GM20431 (cell line): ENCODE measurements around the gene RASA1.

Source experiments
- in situ Hi-C: fragments of 300-500 bp; cut with MseI, MboI; formaldehyde crosslinking; loops from one replicate; pipeline ENCODE4 v1.15.0; 2020; ENCODE audit warnings: low sequenced_read_pairs; ENCODE audit not compliant: unreplicated experiment

The RASA1 gene

DNA sequence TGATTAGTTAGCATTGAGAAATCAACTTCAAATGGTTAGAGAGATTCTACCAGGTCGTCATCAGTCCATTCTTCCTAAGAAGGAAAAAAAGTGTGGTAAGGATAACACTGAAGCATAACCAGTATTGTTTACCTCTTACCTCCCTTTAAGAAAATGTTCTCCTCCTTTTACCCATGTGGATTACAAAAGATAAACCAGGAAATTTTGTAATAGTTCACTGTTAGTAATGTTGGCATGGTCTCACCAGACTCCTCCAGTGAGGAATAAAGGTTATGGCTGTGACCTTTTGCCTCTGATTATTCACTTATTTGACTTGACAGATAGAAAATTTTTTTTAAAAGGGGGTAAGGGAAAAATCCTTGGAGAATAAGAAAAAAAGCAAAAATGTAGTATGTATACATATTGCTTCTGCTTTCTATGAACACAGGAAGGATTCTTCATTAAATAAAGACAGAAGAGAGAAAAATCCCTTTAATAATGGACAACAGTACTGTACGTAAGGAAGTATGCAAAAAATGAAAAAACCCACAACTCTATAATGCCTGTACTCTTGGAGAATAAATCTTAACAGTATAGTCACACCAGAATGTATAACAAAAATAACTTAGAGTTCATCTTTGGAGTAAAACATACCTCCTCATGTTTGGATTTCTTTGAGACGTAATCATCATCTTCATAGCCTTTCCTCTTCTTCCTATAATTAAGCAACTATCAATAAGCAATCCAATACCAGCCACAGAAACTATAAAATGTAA lies 126.9 kb downstream of the RASA1 start:
- in situ Hi-C loops: no loop called here

DNA sequence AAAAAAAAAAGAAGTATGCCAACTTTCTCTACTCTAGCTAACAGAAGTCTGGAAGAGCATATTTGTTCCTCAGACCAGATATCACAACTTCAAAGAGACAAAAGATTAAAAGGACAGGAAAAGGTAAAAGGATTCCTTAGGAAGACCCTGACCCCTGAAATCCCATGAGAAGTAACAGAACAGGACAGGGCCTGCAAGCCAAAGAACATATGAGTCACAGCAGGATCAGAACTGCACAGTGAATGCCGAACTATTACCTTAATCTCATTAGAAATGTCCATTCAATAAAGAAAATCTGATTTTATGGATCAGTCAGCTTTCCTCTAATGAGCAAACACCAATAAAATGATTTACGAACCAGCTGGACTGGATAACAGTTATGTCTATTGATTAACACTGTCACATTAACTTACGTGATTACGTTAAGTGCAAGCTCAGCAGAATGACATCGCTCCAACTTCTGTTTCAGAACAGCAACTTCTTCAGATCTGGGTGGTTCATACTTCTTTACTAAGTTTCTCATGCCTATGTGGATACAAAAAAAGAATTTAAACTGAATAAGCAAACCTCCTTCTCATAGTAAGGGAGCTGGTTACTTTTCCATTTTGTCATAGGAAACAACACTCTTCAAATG lies 131.4 kb downstream of the RASA1 start:
- in situ Hi-C loops: no loop called here

DNA sequence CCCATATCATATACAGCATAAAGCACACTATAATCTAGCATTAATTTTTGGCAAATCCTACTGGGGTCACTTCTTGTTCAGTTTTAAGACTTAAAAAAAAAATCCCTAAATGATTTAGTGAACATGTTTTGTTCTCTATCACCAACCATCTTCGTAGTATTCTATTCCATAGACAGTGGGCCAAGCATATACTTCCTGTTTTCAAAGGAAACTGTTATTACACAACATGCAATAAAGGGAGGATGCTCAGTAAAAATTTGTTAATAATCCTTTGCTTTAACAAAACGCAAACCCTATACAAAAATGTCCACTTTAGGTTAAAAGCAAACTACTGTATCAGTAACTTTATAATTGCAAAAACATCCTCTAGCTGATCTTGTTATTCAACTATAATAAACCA lies 132.0 kb downstream of the RASA1 start:
- in situ Hi-C loops: no loop called here

DNA sequence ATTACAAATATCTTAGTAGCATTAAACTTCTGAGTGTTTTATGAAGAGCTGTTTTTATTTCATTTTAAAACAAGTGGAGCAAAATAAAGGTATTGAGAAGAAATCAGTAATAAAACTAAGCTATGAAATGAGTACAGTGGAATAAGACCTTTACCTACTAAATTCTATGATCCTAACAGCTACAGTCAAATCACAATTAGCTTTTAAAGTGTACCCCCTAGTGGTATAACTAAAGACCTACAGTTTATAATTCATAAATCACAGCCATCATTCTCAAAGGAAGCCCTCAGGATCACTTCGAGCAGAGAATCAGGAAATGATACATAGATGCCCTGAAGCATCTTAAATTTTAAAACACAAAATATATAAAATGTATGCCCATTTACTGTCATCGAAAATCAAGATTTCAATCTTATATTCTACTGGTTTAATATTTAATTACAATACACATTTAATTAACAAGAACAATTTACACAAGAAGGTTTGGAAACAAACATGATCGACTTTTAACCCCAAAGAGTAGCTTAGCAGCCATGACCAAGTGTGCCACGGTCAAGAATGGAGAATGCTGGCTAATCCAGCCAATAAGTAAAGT lies 132.7 kb downstream of the RASA1 start:
- in situ Hi-C loops: no loop called here

DNA sequence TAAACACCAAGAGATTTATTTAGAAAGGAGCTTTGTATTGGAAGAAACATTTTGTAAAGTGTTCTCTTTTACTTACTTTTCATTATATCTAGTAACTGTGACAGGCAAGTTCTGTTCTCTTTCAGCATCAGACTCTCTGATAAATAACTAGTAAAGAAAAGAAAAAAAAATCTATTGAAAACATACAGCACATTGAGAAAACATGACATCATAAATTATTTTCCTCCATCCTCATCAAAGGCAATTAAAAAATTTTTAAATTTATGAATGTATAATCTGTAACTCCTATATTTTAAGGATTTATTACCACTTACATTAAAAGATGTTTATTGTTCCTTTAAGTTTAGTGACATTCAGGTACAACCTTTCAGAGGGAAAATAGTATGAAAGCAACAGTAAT lies 133.9 kb downstream of the RASA1 start:
- in situ Hi-C loops: no loop called here

DNA sequence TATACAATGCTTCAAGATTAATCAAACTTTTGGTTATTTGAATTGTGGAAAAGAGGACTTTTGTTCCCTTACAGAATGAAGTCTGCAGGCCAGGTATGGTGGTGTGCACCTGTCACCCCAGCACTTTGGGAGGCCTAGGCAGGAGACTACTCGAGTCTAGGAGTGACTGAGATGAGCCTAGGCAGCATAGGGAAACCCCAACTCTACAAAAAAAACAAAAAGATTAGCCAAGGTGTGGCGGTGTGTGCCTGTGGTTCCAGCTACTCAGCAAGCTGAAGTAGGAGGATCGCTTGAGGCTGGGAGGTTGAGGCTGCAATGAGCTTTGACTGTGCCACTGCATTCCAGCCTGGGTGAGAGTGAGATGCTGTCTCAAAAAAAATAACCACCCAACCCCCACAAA lies 135.7 kb downstream of the RASA1 start:
- in situ Hi-C loops: no loop called here

DNA sequence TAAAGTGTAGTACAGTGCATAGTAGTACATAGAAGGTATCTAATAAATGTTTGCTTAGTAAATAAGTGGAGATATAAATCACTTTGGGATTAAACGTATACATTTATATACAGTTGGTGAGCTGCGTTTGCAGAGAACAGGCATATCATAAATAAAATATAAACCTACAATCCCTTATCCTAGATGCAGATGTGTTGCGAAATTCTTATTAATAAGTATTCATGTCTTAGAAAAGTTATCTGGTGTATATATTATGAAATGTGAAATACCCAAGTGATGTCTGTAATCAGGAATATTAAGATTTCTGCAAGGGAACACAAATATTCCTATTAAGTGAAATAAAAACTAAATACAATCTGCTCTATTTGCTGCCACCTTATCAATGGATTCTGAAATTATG lies 136.2 kb downstream of the RASA1 start:
- in situ Hi-C loops: no loop called here

DNA sequence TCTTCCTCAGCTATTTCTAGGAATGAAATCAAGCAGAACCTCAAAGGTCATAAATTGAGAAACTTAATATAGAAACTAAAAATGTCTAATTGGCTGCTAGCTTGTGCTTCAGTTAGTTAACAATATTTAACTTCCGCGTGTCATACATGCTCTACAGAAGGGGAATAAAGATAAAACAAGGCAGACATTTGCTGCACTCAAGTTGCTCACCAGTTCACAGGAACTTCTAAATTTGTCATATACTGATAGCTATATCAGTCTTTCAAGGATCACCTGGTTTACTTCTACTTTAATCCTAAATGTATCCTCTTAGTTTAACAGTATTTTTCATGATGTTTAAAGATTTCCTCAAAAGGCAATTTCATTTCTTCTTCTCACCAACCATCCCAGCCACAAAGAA lies 136.7 kb downstream of the RASA1 start:
- in situ Hi-C loops: no loop called here

DNA sequence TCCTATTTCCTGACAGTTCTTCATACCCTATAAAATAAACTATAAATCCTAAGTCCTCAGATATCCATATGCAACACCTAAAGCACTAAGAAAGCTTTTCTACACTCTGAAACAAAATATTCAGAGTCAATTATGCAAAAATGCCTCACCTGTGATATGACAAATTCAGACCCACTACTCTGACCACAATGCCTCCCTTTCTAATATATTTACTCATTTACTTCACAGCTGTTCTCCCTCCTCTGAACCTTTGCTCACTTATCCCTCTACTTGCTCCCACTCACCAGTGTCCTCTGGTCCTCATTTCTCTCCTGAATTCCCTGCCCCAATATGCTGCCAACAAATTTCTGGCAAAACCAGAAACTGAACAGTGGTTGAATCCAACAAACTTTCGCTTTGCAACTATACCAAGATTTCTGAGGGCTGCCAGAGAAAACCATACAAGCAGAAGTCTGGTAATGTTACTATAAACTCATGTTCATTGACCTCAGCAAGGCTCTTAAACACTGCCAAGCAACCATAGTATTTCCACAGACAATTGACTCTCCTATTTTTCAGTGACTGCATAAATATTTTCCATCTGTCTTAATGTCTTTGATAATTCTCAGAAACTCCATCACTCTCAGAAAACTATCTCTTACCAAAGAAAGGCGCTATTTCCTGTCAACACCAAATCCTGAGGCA lies 137.9 kb downstream of the RASA1 start:
- in situ Hi-C loops: no loop called here

DNA sequence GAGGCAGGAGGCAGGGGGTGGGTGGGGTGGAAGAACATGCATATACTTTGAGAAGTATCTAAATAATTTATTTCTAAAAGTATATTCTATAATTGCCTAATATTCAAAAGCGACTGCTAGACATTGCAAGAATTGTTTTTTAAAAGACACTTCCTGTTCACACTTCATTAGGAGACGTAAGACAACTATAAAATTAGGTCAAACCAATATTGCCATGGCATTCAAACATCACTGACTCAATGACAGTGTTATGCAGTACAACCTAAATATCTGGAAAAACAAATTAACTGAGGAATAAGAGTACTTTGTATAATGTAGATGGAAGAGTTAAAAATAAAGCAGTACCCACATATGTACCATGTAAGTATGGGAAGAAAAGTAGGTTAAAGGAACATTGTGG lies 140.5 kb downstream of the RASA1 start:
- in situ Hi-C loops: no loop called here

DNA sequence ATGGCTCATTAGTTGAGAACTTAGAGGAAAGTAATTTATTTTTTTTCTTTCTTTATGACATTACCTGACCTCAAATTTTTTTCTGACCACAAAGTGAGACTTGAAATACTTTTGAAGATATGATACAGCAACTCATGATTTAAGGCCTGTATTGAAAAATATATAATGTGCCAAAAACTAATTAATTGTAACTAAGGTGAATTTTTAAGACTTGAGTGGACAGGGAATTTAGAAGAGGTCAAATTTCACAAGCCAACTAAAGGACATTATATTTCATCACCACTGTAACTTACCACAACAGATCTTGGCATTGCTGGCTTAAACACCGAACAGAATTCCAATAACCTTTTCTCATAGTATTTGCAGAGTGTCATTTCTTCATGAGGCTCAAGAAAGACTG lies 143.2 kb downstream of the RASA1 start:
- in situ Hi-C loops: no loop called here

DNA sequence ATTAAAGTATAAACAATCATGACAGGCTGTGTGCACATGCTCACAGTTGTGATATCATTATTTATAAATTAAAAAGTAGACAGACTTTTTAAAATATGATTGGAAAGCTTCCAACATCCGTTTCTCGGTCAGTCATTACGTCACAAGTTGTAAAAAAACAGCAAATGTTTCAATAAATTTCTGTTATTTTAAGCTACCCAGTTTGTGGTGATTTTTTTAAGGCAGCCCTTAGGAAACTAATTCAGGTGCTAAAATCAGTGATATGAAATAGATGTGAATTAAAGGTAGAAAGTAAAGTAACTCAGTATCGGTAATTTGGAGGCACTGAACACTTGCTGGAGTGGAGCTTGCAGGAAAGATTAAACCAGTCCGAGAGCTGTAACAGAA lies 143.9 kb downstream of the RASA1 start:
- in situ Hi-C loops: no loop called here

DNA sequence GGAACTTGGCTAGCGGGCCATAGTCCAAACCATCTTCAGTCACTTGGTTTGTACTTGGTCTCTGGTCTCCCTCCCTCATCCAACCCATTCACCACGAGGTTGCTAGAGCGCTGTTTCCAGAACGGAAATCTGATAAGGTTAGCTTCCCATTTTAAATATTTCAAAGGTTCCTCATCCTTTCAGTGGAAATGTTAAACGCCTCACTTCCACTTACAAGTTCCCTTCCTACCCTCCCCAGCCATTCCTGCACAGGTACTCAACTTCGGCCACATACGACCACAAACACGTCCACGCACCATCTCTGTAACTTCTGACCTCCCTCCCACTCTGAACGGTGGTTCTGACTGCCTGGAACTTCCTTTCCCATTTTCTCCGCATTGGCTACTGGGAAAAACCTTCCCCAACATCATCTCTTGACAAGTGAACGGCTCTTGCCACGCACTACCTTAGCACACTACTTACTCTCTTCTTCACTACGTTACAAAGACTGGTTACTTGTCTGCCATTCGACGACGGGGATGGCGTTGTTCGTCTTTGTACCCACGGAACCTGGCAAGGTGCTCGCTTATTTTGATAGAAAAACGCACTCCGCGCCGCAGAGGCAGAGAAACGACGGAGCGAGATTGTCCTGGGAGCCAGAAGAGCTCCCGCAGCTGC lies 144.4 kb downstream of the RASA1 start:
- in situ Hi-C loops: no loop called here

DNA sequence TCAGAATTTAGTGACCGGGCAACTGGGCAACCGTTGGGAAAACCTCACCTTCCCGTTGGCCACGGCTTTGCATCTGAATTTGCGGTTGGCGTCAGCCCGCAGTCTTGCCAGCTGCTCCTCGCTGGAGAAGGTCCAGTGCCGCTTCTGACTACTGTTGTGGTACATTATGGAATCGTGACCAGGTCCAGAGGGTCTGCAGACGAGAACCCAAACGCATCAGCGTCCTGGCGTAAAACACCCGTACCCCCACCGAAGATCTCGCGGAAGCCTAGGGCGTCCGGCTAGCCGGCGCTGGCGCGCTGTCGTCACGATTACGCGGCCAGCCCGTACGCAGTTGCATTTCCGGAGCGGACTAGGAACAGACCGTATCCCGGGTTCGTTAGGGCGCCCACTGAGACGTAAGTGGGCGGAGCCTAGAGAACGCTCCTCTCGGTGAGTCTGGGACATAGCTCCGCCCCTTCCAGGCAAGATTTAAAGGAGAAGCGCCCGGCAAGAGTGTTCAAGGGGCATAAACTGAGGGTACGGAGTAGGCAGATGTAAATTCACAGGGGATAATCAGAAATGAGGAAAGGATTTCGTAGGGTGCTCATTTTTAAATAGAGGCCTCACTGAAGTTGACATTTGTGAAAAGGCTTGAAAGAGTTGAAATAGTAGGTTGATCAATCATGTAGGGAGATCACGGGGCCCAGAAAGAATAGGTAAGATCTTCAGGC lies 145.1 kb downstream of the RASA1 start, which contains the start of gene CCNH:
Gene CCNH, minus strand, starts transcription at position 301 of the 713 bp plus-strand sequence. Its CDS starts 136 bp downstream, at position 165.
- in situ Hi-C loops: no loop called here

DNA sequence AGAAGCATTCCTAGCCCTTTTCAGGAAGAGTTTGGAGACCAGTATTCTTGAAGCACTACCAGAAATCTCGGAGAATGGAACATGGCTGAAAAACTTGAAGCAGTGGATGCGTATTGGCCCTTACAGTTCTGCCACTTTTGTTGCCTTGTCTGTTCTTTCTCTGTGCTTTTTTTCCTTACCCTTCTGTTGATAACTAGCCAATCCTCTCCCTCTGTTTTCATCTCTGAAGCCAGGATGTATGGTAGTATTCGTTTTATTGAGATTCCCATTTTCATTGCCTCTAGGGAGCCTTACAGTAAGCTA lies 145.6 kb downstream of the RASA1 start:
- in situ Hi-C loops: no loop called here

DNA sequence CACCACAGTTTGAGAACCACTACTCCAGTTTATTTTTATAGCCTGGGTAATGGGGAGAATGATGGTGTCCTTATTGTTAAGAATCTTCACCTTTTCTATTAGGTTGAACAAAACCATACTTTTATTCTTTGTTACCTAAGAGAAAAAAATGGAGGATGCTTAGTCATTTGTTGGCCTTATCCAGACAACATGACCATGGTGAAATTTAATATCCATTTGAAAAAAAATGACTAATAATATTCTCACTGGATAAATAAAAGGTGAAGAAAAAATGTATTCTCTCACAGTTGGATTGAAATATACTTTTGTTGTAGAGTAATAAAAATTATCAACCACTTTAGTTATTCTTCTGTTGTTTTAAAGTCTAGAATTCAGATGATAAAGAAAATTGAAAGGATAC lies 150.8 kb downstream of the RASA1 start:
- in situ Hi-C loops: no loop called here

DNA sequence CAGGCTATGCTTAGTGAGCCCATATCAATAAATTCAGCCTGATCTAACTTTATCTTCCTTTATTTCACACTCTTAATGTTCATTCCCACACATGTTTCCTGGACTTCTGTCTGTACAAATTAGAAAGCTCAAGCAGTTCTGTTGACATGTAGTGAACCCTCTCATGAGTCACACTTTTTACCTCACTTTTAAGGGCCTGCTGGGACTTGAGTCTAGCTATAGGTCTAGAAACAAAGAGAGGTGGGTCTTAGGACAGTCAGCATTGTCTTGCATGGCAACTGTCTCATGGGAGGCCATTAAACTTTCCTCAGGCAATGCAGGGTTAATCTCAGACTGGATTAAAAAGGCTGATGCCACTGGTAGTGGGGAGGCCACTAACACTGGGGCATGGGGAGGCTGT lies 153.6 kb downstream of the RASA1 start:
- in situ Hi-C loops: no loop called here

DNA sequence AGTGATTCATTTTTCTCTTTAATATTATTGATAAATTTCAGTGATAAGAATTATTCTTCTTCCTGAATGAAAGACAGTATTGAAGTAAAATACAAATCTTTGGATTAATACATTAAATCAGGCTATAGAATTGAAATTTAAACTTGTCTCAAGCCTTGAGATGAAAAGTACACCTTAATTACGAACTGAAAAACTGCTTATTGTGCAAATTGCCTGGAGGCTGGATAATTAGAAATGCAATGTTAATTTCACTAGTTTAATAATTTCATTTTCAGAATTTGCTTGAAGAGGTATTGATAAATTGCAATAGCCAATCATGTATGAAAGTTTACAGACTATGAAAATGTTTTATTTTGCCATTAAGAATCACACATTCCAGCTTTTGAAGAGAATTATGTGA lies 156.1 kb downstream of the RASA1 start:
- in situ Hi-C loops: no loop called here

DNA sequence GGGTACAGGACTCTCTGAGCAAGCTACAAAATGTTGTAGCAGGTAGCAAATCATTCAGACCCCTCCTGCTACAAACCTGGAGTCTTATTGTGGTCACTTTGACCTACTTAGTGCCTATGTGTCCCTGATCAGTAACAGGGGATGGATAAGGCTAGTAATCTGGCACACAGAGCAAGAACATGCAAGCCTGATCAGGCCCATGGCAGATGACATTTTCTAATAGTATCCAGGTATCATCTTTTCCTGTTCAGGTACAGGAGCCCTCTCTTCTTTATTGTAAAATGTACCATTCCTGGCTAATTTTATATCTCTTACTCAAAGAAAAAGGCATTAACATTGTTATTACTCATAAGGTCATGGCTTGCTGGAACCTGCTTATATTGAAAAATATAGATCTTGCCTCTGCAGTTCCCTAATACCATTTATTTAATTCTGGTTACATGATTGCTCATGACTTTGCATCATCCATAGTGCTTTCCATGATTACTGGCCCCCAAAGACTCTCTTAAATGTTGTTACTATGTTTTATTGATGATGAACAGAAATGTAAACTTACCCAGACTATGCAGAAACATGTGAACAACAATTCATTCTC lies 163.3 kb downstream of the RASA1 start:
- in situ Hi-C loops: no loop called here

DNA sequence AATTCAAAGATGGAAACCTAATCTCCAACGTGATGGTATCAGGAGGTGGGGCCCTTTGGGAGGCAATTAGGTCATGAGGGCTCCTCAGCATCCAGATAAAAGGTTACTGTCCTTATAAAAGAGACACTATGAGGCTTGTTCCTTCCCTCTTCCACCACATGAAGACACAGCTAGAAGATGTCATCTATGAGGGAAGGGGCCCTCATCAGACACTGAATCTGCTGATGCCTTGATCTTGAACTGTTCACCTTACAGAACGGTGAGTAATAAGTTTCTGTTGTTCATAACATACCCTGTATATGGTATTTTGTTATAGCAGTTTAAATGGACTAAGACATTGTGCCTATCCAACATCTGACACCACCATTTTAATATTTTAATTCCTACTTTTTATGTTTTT lies 164.8 kb downstream of the RASA1 start:
- in situ Hi-C loops: no loop called here
